H1 (cell line): ENCODE data around the gene MTF1. TPM values are rescaled to one million over a fixed set of nuclear protein-coding genes. Genes with fewer than 3 reads are reported as not detected.

Experiments
- CTCF ChIA-PET: fragments of 300-600 bp; sonication (Branson Sonifier 250); formaldehyde crosslinking; loops from one replicate; lab custom pipeline; 2021; ENCODE audit not compliant: partially characterized antibody; lab: Charles Lee
- POLR2A ChIA-PET: fragments of 300-600 bp; sonication (Branson Sonifier 250); formaldehyde crosslinking; loops from one replicate; lab custom pipeline; 2021; ENCODE audit warnings: inconsistent platforms; ENCODE audit not compliant: partially characterized antibody; lab: Charles Lee
- DNase-seq, 2 experiments: peaks; one replicate each; pipeline versions ENCODE4 v3.0.0 to v3.0.0-alpha.2; 2010 to 2022; ENCODE audit warnings: low spot score in 2 of 2, low read depth in 1 of 2, mixed read lengths in 1 of 2
- FAIRE-seq: peaks from 2 replicates; lab custom pipeline; 2011; peaks lifted over from hg19 to GRCh38; lab: Jason Lieb, UNC
- H2AFZ ChIP-seq: 2 replicates; pipeline ENCODE4 v1.8.1; 2012; ENCODE audit warnings: low read length, inconsistent platforms
- H2AK5ac ChIP-seq: 2 replicates; pipeline ENCODE4 v1.6.1; 2013; ENCODE audit warnings: low read depth, low read length
- H2BK120ac ChIP-seq: replicated peaks from 2 replicates; pipeline ENCODE3; 2013; ENCODE audit warnings: low read depth, low read length, inconsistent platforms
- H2BK12ac ChIP-seq: 2 replicates; pipeline ENCODE4 v1.6.1; 2013; ENCODE audit warnings: low read depth, low read length
- H2BK15ac ChIP-seq: 2 replicates; pipeline ENCODE4 v1.6.1; 2013; ENCODE audit warnings: low read length
- H2BK20ac ChIP-seq: 2 replicates; pipeline ENCODE4 v1.6.1; 2013; ENCODE audit warnings: low read length
- H2BK5ac ChIP-seq: 2 replicates; pipeline ENCODE4 v1.6.1; 2013; ENCODE audit warnings: low read depth, low read length
- H3K14ac ChIP-seq: 2 replicates; pipeline ENCODE4 v1.6.1; 2013; ENCODE audit warnings: inconsistent platforms; ENCODE audit not compliant: insufficient read length
- H3K18ac ChIP-seq: 2 replicates; pipeline ENCODE4 v1.6.1; 2013; ENCODE audit warnings: low read length; ENCODE audit errors: extremely low read depth
- H3K23ac ChIP-seq: 2 replicates; pipeline ENCODE4 v1.6.1; 2013; ENCODE audit warnings: inconsistent platforms; ENCODE audit not compliant: insufficient read length
- H3K23me2 ChIP-seq: 2 replicates; pipeline ENCODE4 v1.6.1; 2013; ENCODE audit warnings: low read depth, low read length
- H3K27ac ChIP-seq: 2 replicates; pipeline ENCODE4 v1.6.1; 2011; ENCODE audit warnings: low read depth, low read length, inconsistent platforms
- H3K27me3 ChIP-seq, 4 experiments: replicated peaks in 1 of 4; 1 replicate in 1 of 4; 2 replicates in 3 of 4; pipeline versions ENCODE4 v1.6.1 to v1.8.1; 2011 to 2013; ENCODE audit warnings: low read length in 3 of 4, mild to moderate bottlenecking in 3 of 4, inconsistent platforms in 2 of 4, mixed read lengths in 2 of 4, moderate library complexity in 1 of 4; ENCODE audit not compliant: control insufficient read depth in 3 of 4, insufficient read depth in 3 of 4; ENCODE audit errors: extremely low read depth in 1 of 4
- H3K36me3 ChIP-seq, 4 experiments: 2 replicates each; pipeline versions ENCODE4 v1.6.1 to v1.8.1; 2011 to 2013; ENCODE audit warnings: mild to moderate bottlenecking in 4 of 4, low read length in 3 of 4, moderate library complexity in 2 of 4, control low read depth in 1 of 4, inconsistent platforms in 1 of 4; ENCODE audit not compliant: insufficient read depth in 4 of 4, control insufficient read depth in 2 of 4
- H3K4ac ChIP-seq: replicated peaks from 2 replicates; pipeline ENCODE3; 2013; ENCODE audit warnings: low read length, low read depth, mixed read lengths, inconsistent platforms; ENCODE audit not compliant: insufficient read length
- H3K4me1 ChIP-seq, 4 experiments: replicated peaks in 1 of 4; 1 replicate in 1 of 4; 2 replicates in 3 of 4; pipeline versions ENCODE4 v1.6.1 to v1.8.1; 2011 to 2013; ENCODE audit warnings: low read length in 3 of 4, inconsistent platforms in 2 of 4, mixed read lengths in 1 of 4; ENCODE audit not compliant: insufficient read depth in 4 of 4, control insufficient read depth in 3 of 4
- H3K4me2 ChIP-seq, 2 experiments: 2 replicates each; pipeline versions ENCODE4 v1.6.1 to v1.8.1; 2011 to 2013; ENCODE audit warnings: low read depth in 2 of 2, low read length in 2 of 2, control low read depth in 1 of 2, inconsistent platforms in 1 of 2, mild to moderate bottlenecking in 1 of 2; ENCODE audit not compliant: insufficient read depth in 1 of 2
- H3K4me3 ChIP-seq, 4 experiments: fragments of 200-600, 300-600 bp in 1 of 4; sonication (generic), shearing (Covaris generic), sonication (Bioruptor Twin) in 1 of 4; 2 replicates each; pipeline versions ENCODE4 v1.5.1 to v1.8.1; 2011 to 2016; ENCODE audit warnings: low read length in 4 of 4, low read depth in 3 of 4, control low read depth in 2 of 4, inconsistent platforms in 2 of 4, mild to moderate bottlenecking in 2 of 4, mixed read lengths in 1 of 4, moderate library complexity in 1 of 4; ENCODE audit not compliant: insufficient read depth in 2 of 4; ENCODE audit errors: extremely low read depth in 1 of 4
- H3K56ac ChIP-seq: replicated peaks from 2 replicates; pipeline ENCODE3; 2013; ENCODE audit warnings: low read depth, mild to moderate bottlenecking, mixed read lengths, low read length, inconsistent platforms; ENCODE audit not compliant: insufficient read length
- H3K79me1 ChIP-seq: 2 replicates; pipeline ENCODE4 v1.6.1; 2013; ENCODE audit warnings: low read depth, low read length, control low read depth
- H3K79me2 ChIP-seq, 2 experiments: 2 replicates each; pipeline versions ENCODE4 v1.6.1 to v1.8.1; 2012 to 2013; ENCODE audit warnings: low read length in 2 of 2, mild to moderate bottlenecking in 2 of 2, inconsistent platforms in 1 of 2; ENCODE audit not compliant: insufficient read depth in 2 of 2, control insufficient read depth in 1 of 2
- H3K9ac ChIP-seq, 4 experiments: replicated peaks in 1 of 4; 1 replicate in 1 of 4; 2 replicates in 3 of 4; pipeline versions ENCODE4 v1.6.1 to v1.8.1; 2011 to 2013; ENCODE audit warnings: low read depth in 3 of 4, low read length in 3 of 4, control low read depth in 2 of 4, mild to moderate bottlenecking in 2 of 4, moderate library complexity in 2 of 4, inconsistent platforms in 1 of 4; ENCODE audit errors: extremely low read depth in 1 of 4
- H3K9me3 ChIP-seq, 2 experiments: 2 replicates each; pipeline versions ENCODE4 v1.6.1 to v1.8.1; 2012 to 2013; ENCODE audit warnings: mild to moderate bottlenecking in 2 of 2, moderate library complexity in 2 of 2, control low read depth in 1 of 2, inconsistent platforms in 1 of 2, low read depth in 1 of 2, low read length in 1 of 2, mixed read lengths in 1 of 2; ENCODE audit not compliant: insufficient read depth in 2 of 2
- H4K20me1 ChIP-seq, 2 experiments: replicated peaks in 1 of 2; 2 replicates each; pipeline versions ENCODE3 to v1.8.1; 2011 to 2013; ENCODE audit warnings: inconsistent platforms in 2 of 2, low read length in 2 of 2, mild to moderate bottlenecking in 1 of 2; ENCODE audit not compliant: insufficient read depth in 2 of 2, control insufficient read depth in 1 of 2
- H4K5ac ChIP-seq: 2 replicates; pipeline ENCODE4 v1.6.1; 2013; ENCODE audit warnings: low read length, low read depth, mixed read lengths, inconsistent platforms; ENCODE audit not compliant: insufficient read length
- H4K8ac ChIP-seq: 2 replicates; pipeline ENCODE4 v1.8.0; 2013; ENCODE audit warnings: mild to moderate bottlenecking, moderate library complexity, low read length, inconsistent platforms; ENCODE audit not compliant: insufficient read depth; ENCODE audit errors: extremely low read depth
- H4K91ac ChIP-seq: replicated peaks from 2 replicates; pipeline ENCODE3; 2013; ENCODE audit warnings: low read length, mixed read lengths, inconsistent platforms; ENCODE audit not compliant: insufficient read length
- ASH2L ChIP-seq: fragments of 200-600, 300-600 bp; sonication (generic); IDR thresholded peaks from one replicate; pipeline ENCODE4 v1.7.1; 2017; ENCODE audit warnings: low read length
- CTBP2 ChIP-seq: IDR thresholded peaks from 2 replicates; pipeline ENCODE4 v1.7.0; 2011; ENCODE audit warnings: borderline replicate concordance, mild to moderate bottlenecking, moderate library complexity, mixed read lengths, low read length; ENCODE audit not compliant: insufficient read depth, insufficient read length
- CTCF ChIP-seq, 3 experiments: IDR thresholded peaks; 1 replicate in 2 of 3; 2 replicates in 1 of 3; pipeline versions ENCODE4 v1.5.1 to v1.6.1; 2011; ENCODE audit warnings: low read length in 3 of 3, mild to moderate bottlenecking in 3 of 3, inconsistent platforms in 2 of 3, low read depth in 1 of 3, moderate library complexity in 1 of 3; ENCODE audit not compliant: insufficient read depth in 1 of 3; ENCODE audit errors: control extremely low read depth in 1 of 3
- HDAC2 ChIP-seq, 2 experiments: fragments of 300-600 bp in 1 of 2; sonication (generic) in 1 of 2; IDR thresholded peaks; 2 replicates each; pipeline ENCODE4 v1.6.1; 2011 to 2012; ENCODE audit warnings: low read depth in 2 of 2, low read length in 2 of 2, mild to moderate bottlenecking in 2 of 2, moderate library complexity in 2 of 2, borderline replicate concordance in 1 of 2, inconsistent platforms in 1 of 2
- HDAC6 ChIP-seq: IDR thresholded peaks from one replicate; pipeline ENCODE4 v1.7.1; 2012; ENCODE audit warnings: low read depth, mild to moderate bottlenecking, inconsistent platforms, low read length, moderate library complexity
- RBBP5 ChIP-seq: IDR thresholded peaks from 2 replicates; pipeline ENCODE4 v1.7.1; 2012; ENCODE audit warnings: low read depth, mild to moderate bottlenecking, inconsistent platforms, low read length, moderate library complexity, borderline replicate concordance
- SAP30 ChIP-seq: fragments of 300-600 bp; sonication (generic); IDR thresholded peaks from 2 replicates; pipeline ENCODE4 v1.7.1; 2012; ENCODE audit warnings: low read length, moderate library complexity, mild to moderate bottlenecking, inconsistent platforms; ENCODE audit not compliant: insufficient read depth, insufficient replicate concordance
- USF2 ChIP-seq: IDR thresholded peaks from 2 replicates; pipeline ENCODE4 v1.6.1; 2011; ENCODE audit warnings: low read length, improper control_type of control experiment
- YY1 ChIP-seq: IDR thresholded peaks from 2 replicates; pipeline ENCODE4 v1.6.1; 2011; ENCODE audit warnings: low read depth, mild to moderate bottlenecking, low read length
- WGBS, 2 experiments: shearing (Covaris generic) in 1 of 2; methylation state at CpG; one replicate each; pipeline versions ENCODE4 v1.1.6 to v1.1.7; 2013 to 2015; ENCODE audit warnings: low lambda C conversion rate in 2 of 2, mixed read lengths in 2 of 2, inconsistent platforms in 1 of 2, low coverage in 1 of 2, missing lambda C conversion rate in 1 of 2; ENCODE audit not compliant: insufficient replicate concordance in 2 of 2, insufficient coverage in 1 of 2, insufficient read length in 1 of 2; ENCODE audit errors: extremely low coverage in 1 of 2, missing lambda C conversion rate in 1 of 2; 5-methylcytosine and 5-hydroxymethylcytosine counted together
- polyA plus RNA-seq, 7 experiments: library from polyadenylated mRNA; depleted of rRNA in 3 of 7; stranded (reverse) in 5 of 7; unstranded in 2 of 7; fragments of >200 nt in 5 of 7; fragments of 200-250 nt in 2 of 7; gene quantifications; 1 replicate in 5 of 7; 2 replicates in 1 of 7; 4 replicates in 1 of 7; pipeline versions ENCODE4 v1.2.1 to v1.2.3, GENCODE V29; 2011 to 2013; ENCODE audit warnings: missing spikeins in 2 of 7, mixed read lengths in 2 of 7
- total RNA-seq: library from RNA; stranded (reverse); fragmentation: NEBNext Ultra II Directional; extraction: Animal tissue kit (Norgen Biotek cat#: 25700); gene quantifications from 2 replicates; pipeline ENCODE4 v1.2.1, GENCODE V29; 2021

The MTF1 gene
- total and polyA plus RNA-seq, 2 of the 8 experiments (the other 6 are each of a cell fraction or from before 2014, with no cell fraction given) = 4.0 to 15.5 TPM

GRCh38 chr1:37814252-37814651, 45.1 kb downstream of the MTF1 start:
- Histone ChIP-seq H3K4me3 (no peak overlapping the region), H2AK5ac (no peak overlapping the region), H3K9me3 (no peaks in the 10 kb centered on the region), H3K27ac (no peak overlapping the region), H3K4ac (no peak overlapping the region), H3K36me3 (peaks cover 5 to 16% (median 9%) of the 10 kb centered on the region in 4 experiments; a peak in 6 of 8 replicates), H2BK12ac (no peak overlapping the region), H4K5ac (no peak overlapping the region), H2BK5ac (0 out of 2 replicates have a peak overlapping the region, but pooled peaks have one; percentile 18), H2BK120ac (no peak overlapping the region), H3K14ac (no peak overlapping the region), H3K18ac (no peak overlapping the region), H4K20me1 (peaks cover 0 to 13% of the 10 kb centered on the region in 2 experiments), H3K9ac (no peak overlapping the region), H3K23me2 (no peaks in the 10 kb centered on the region), H3K23ac (no peak overlapping the region), H2AFZ (no peak overlapping the region), H3K27me3 (no peaks in the 10 kb centered on the region), H3K4me1 (peaks cover under 1 to 1% (median 1%) of the 10 kb centered on the region in 4 experiments; a peak in 5 of 7 replicates), H3K79me2 (no peaks in the 10 kb centered on the region; a peak in 1 of 4 replicates), H3K56ac (no peak overlapping the region), H2BK20ac (no peak overlapping the region), H3K4me2 (no peak overlapping the region), H4K8ac (no peak overlapping the region), H2BK15ac (no peak overlapping the region), H3K79me1 (no peaks in the 10 kb centered on the region; the same call in 1 of the 2 replicates), H4K91ac (no peak overlapping the region)
- POLR2A ChIA-PET = no interaction called here
- CTCF ChIA-PET = no interaction called here
- DNase-seq = no peak
- 95% methylated on average over 7 of the region's 7 CpGs; no CpG with 5 or more reads in 1 of the 2 experiments for WGBS, 2 experiments
- no peak for FAIRE-seq
- TF ChIP-seq YY1 (no peak), USF2 (no peak), RBBP5 (no peak), CTCF (IDR thresholded peaks at IDR 0.05; ENCODE audit: control extremely low read depth in 1 of 3, insufficient read depth in 1 of 3, low read depth in 1 of 3, low read length in 3 of 3) (no peak), CTBP2 (no peak), ASH2L (no peak), SAP30 (no peak), HDAC2 (IDR thresholded peaks at IDR 0.05; ENCODE audit: borderline replicate concordance in 1 of 2, low read depth in 2 of 2, low read length in 2 of 2) (no peak), HDAC6 (no peak)
